Neural cell (in vitro differentiated cells): ENCODE results near the gene SKI. TPM values are rescaled to one million over a fixed set of nuclear protein-coding genes. Genes with fewer than 3 reads are reported as not detected.

Experiments
- H2AFZ ChIP-seq: fragments of 200-600, 300-800 bp; sonication (generic), shearing (Covaris generic); 2 replicates; pipeline ENCODE4 v1.6.0; 2014; ENCODE audit warnings: low read depth, mild to moderate bottlenecking, antibody characterized with exemption, low read length, moderate library complexity
- H3F3A ChIP-seq: fragments of 200-600 bp; shearing (Covaris generic); 2 replicates; pipeline ENCODE4 v1.6.1; 2016; ENCODE audit warnings: mild to moderate bottlenecking, moderate library complexity, mixed read lengths, antibody characterized with exemption, low read length; ENCODE audit not compliant: insufficient read depth, poor library complexity, severe bottlenecking
- H3K27ac ChIP-seq: fragments of 200-600, 300-800 bp; sonication (generic), shearing (Covaris generic); 2 replicates; pipeline ENCODE4 v1.5.1; 2014; ENCODE audit warnings: mild to moderate bottlenecking, low read length, moderate library complexity
- H3K27me3 ChIP-seq: fragments of 300-800, 200-600 bp; sonication (generic), shearing (Covaris generic); 2 replicates; pipeline ENCODE4 v1.6.0; 2014; ENCODE audit warnings: mild to moderate bottlenecking, low read depth, low read length, moderate library complexity; ENCODE audit not compliant: insufficient read depth
- H3K36me3 ChIP-seq: fragments of 300-800, 200-600 bp; sonication (generic), shearing (Covaris generic); 2 replicates; pipeline ENCODE4 v1.5.1; 2014; ENCODE audit warnings: mild to moderate bottlenecking, antibody characterized with exemption, low read length, moderate library complexity; ENCODE audit not compliant: insufficient read depth
- H3K4me2 ChIP-seq: fragments of 300-800, 200-600 bp; sonication (generic), shearing (Covaris generic); 2 replicates; pipeline ENCODE4 v1.6.0; 2014; ENCODE audit warnings: mild to moderate bottlenecking, low read length
- H3K4me3 ChIP-seq: fragments of 300-800, 200-600 bp; sonication (generic), shearing (Covaris generic); 2 replicates; pipeline ENCODE4 v1.5.1; 2014; ENCODE audit warnings: mild to moderate bottlenecking, low read length, moderate library complexity
- H3K79me2 ChIP-seq: fragments of 200-600 bp; shearing (Covaris generic); replicated peaks from 2 replicates; pipeline ENCODE4 v1.6.0; 2014; ENCODE audit warnings: mild to moderate bottlenecking, low read length, moderate library complexity; ENCODE audit not compliant: insufficient read depth
- H3K9ac ChIP-seq: fragments of 300-800, 200-600 bp; sonication (generic), shearing (Covaris generic); 2 replicates; pipeline ENCODE4 v1.6.1; 2016; ENCODE audit warnings: mild to moderate bottlenecking, low read length, mixed read lengths
- H3K9me2 ChIP-seq: fragments of 200-600 bp; shearing (Covaris generic); 2 replicates; pipeline ENCODE4 v1.6.1; 2016; ENCODE audit warnings: mild to moderate bottlenecking, low read length, mixed read lengths; ENCODE audit not compliant: insufficient read depth
- H3K9me3 ChIP-seq: fragments of 200-600, 300-800 bp; sonication (generic), shearing (Covaris generic); 2 replicates; pipeline ENCODE4 v1.6.1; 2016; ENCODE audit warnings: mild to moderate bottlenecking, mixed run types, low read length, moderate library complexity, mixed read lengths
- H4K20me1 ChIP-seq: fragments of 200-600 bp; shearing (Covaris generic); 2 replicates; pipeline ENCODE4 v1.6.1; 2016; ENCODE audit warnings: mild to moderate bottlenecking, mixed run types; ENCODE audit not compliant: insufficient read depth
- EP300 ChIP-seq: fragments of 450-650 bp; conservative IDR thresholded peaks from 2 replicates; pipeline ENCODE4 v1.6.1; 2014; ENCODE audit warnings: antibody characterized with exemption, mild to moderate bottlenecking, moderate library complexity; ENCODE audit not compliant: poor library complexity, severe bottlenecking
- EZH2 ChIP-seq: fragments of 200-600, 300-800 bp; shearing (Covaris generic), sonication (generic); IDR thresholded peaks from 2 replicates; pipeline ENCODE4 v1.6.1; 2014; ENCODE audit warnings: antibody characterized with exemption, low read length, borderline replicate concordance, mild to moderate bottlenecking; ENCODE audit not compliant: insufficient read depth, poor library complexity, severe bottlenecking
- MXI1 ChIP-seq: fragments of 450-650 bp; conservative IDR thresholded peaks from 2 replicates; pipeline ENCODE4 v1.6.1; 2014; ENCODE audit warnings: antibody characterized with exemption, mild to moderate bottlenecking; ENCODE audit not compliant: poor library complexity, severe bottlenecking
- POLR2AphosphoS5 ChIP-seq: IDR thresholded peaks from 2 replicates; pipeline ENCODE4 v1.6.1; 2012
- RAD21 ChIP-seq: fragments of 450-650 bp; conservative IDR thresholded peaks from 2 replicates; pipeline ENCODE4 v1.6.1; 2014; ENCODE audit warnings: antibody characterized with exemption, mild to moderate bottlenecking, moderate library complexity
- SMC3 ChIP-seq: fragments of 450-650 bp; conservative IDR thresholded peaks from 2 replicates; pipeline ENCODE4 v1.6.1; 2014; ENCODE audit warnings: antibody characterized with exemption, mild to moderate bottlenecking, moderate library complexity; ENCODE audit not compliant: poor library complexity
- TAF1 ChIP-seq: IDR thresholded peaks from 2 replicates; pipeline ENCODE4 v1.6.1; 2012; ENCODE audit warnings: low read depth
- polyA plus RNA-seq: library from polyadenylated mRNA; depleted of rRNA; stranded (reverse); fragments of >200 nt; gene quantifications from 2 replicates; pipeline ENCODE4 v1.2.3, GENCODE V29; 2014
- TF ChIP-seq, protein P1 (sequence below): fragments of 450-650 bp; IDR thresholded peaks from 2 replicates; pipeline ENCODE4 v1.5.1; 2014; ENCODE audit warnings: antibody characterized with exemption, mild to moderate bottlenecking, moderate library complexity; ENCODE audit not compliant: poor library complexity, severe bottlenecking
- TF ChIP-seq, protein P2 (sequence below): IDR thresholded peaks from 2 replicates; pipeline ENCODE4 v1.6.1; 2012; ENCODE audit warnings: borderline replicate concordance

Gene SKI
- polyA plus RNA-seq, 1 donor from 2014 or later, result 4.1 TPM

GRCh38 chr1:2356401-2356800 lies 128.3 kb downstream of the SKI start:
- no peak overlapping the region for H3K27ac ChIP-seq
- no peaks in the 10 kb centered on the region for H3F3A ChIP-seq
- H3K4me3 ChIP-seq, result no peak overlapping the region
- H3K9ac ChIP-seq, result no peak overlapping the region
- no peak overlapping the region for H3K4me2 ChIP-seq
- no peak for TF ChIP-seq TAF1
- TF ChIP-seq MXI1, result no peak
- TF ChIP-seq, protein P1, sequence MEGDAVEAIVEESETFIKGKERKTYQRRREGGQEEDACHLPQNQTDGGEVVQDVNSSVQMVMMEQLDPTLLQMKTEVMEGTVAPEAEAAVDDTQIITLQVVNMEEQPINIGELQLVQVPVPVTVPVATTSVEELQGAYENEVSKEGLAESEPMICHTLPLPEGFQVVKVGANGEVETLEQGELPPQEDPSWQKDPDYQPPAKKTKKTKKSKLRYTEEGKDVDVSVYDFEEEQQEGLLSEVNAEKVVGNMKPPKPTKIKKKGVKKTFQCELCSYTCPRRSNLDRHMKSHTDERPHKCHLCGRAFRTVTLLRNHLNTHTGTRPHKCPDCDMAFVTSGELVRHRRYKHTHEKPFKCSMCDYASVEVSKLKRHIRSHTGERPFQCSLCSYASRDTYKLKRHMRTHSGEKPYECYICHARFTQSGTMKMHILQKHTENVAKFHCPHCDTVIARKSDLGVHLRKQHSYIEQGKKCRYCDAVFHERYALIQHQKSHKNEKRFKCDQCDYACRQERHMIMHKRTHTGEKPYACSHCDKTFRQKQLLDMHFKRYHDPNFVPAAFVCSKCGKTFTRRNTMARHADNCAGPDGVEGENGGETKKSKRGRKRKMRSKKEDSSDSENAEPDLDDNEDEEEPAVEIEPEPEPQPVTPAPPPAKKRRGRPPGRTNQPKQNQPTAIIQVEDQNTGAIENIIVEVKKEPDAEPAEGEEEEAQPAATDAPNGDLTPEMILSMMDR, result no peak
- no peak for TF ChIP-seq SMC3
- TF ChIP-seq, protein P2, sequence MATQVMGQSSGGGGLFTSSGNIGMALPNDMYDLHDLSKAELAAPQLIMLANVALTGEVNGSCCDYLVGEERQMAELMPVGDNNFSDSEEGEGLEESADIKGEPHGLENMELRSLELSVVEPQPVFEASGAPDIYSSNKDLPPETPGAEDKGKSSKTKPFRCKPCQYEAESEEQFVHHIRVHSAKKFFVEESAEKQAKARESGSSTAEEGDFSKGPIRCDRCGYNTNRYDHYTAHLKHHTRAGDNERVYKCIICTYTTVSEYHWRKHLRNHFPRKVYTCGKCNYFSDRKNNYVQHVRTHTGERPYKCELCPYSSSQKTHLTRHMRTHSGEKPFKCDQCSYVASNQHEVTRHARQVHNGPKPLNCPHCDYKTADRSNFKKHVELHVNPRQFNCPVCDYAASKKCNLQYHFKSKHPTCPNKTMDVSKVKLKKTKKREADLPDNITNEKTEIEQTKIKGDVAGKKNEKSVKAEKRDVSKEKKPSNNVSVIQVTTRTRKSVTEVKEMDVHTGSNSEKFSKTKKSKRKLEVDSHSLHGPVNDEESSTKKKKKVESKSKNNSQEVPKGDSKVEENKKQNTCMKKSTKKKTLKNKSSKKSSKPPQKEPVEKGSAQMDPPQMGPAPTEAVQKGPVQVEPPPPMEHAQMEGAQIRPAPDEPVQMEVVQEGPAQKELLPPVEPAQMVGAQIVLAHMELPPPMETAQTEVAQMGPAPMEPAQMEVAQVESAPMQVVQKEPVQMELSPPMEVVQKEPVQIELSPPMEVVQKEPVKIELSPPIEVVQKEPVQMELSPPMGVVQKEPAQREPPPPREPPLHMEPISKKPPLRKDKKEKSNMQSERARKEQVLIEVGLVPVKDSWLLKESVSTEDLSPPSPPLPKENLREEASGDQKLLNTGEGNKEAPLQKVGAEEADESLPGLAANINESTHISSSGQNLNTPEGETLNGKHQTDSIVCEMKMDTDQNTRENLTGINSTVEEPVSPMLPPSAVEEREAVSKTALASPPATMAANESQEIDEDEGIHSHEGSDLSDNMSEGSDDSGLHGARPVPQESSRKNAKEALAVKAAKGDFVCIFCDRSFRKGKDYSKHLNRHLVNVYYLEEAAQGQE, result no peak
- no peak for TF ChIP-seq POLR2AphosphoS5
- no peak for TF ChIP-seq EZH2
- TF ChIP-seq EP300, result no peak
- TF ChIP-seq RAD21, result no peak
- no peaks in the 10 kb centered on the region for H3K79me2 ChIP-seq
- no peaks in the 10 kb centered on the region for H3K27me3 ChIP-seq
- no peaks in the 10 kb centered on the region for H4K20me1 ChIP-seq
- no peaks in the 10 kb centered on the region for H3K9me3 ChIP-seq
- no peaks in the 10 kb centered on the region for H3K9me2 ChIP-seq
- no peak overlapping the region for H2AFZ ChIP-seq
- H3K36me3 ChIP-seq, result no peaks in the 10 kb centered on the region

GRCh38 chr1:2356911-2357845 lies 129.1 kb downstream of the SKI start:
- no peak overlapping the region for H3K9ac ChIP-seq
- no peak overlapping the region for H3K27ac ChIP-seq
- no peaks in the 10 kb centered on the region for H3K36me3 ChIP-seq
- no peak overlapping the region for H3K4me2 ChIP-seq
- H3K4me3 ChIP-seq, result no peak overlapping the region
- H3K9me2 ChIP-seq, result no peaks in the 10 kb centered on the region
- no peaks in the 10 kb centered on the region for H3F3A ChIP-seq
- H4K20me1 ChIP-seq, result no peaks in the 10 kb centered on the region
- H3K27me3 ChIP-seq, result no peaks in the 10 kb centered on the region
- H3K9me3 ChIP-seq, result no peaks in the 10 kb centered on the region
- no peaks in the 10 kb centered on the region for H3K79me2 ChIP-seq
- TF ChIP-seq MXI1 (no peak), EZH2 (no peak), SMC3 (no peak), POLR2AphosphoS5 (no peak), EP300 (no peak), RAD21 (no peak), TAF1 (no peak)
- TF ChIP-seq, protein P2, result no peak
- H2AFZ ChIP-seq, result no peak overlapping the region
